Fibroblast of the aortic adventitia (primary cell): ENCODE results near the gene RAD51B. TPM values are rescaled to one million over a fixed set of nuclear protein-coding genes. Genes with fewer than 3 reads are reported as not detected.
"Not testable (repeated sequence)": the region's sequence is repeated elsewhere in the genome, so short reads cannot be mapped to it uniquely, and the experiment has no call there.

ENCODE experiments used
- DNase-seq: peaks from one replicate; pipeline ENCODE4 v3.0.0-alpha.2; 2010; ENCODE audit warnings: low read depth
- H3K4me3 ChIP-seq: 2 replicates; pipeline ENCODE4 v1.5.1; 2011; ENCODE audit warnings: low read depth, mild to moderate bottlenecking, control low read depth, low read length, moderate library complexity
- CTCF ChIP-seq: IDR thresholded peaks from 2 replicates; pipeline ENCODE4 v1.5.1; 2011; ENCODE audit warnings: mild to moderate bottlenecking, low read length, control low read depth, inconsistent platforms; ENCODE audit not compliant: insufficient read depth
- total RNA-seq: library from RNA; depleted of rRNA; stranded (reverse); fragments of >200 nt; gene quantifications from 2 replicates; pipeline ENCODE4 v1.2.3, GENCODE V29; 2012; ENCODE audit warnings: low replicate concordance

The RAD51B gene
- total RNA-seq, 1 donor, result 28.7 TPM

DNA sequence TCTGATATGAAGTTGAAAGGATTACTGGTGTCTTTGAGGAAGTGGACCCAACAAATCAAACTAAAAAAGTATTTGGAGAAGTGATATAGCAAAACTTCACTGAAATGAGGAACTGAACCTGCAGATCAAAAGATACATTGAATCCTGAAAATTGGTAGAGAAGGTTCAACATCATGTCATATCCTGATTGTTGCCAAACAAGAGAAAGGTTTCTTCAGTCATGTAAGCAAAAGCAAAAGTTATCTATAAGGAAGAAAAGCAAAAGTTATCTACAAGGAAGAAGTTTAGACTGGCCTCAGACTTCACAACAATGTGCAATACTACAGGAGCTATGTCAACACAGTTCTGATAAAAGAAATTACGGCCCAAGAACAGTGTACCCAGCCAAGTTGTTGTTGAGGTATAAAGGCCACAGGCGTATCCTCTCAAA, 142.7 kb downstream of the RAD51B start:
- peak; percentile 31 for DNase-seq
- no peak for TF ChIP-seq CTCF
- no peak overlapping the region for H3K4me3 ChIP-seq

- TF ChIP-seq CTCF, result no peak
- peak; percentile 49 for DNase-seq
- H3K4me3 ChIP-seq, result no peak overlapping the region
These were observed 144.0 kb downstream of the RAD51B start for GRCh38 chr14:67963545-67963944.

- no peak overlapping the region for H3K4me3 ChIP-seq
- TF ChIP-seq CTCF, result no peak
- peak; percentile 85 for DNase-seq
These were observed 144.6 kb downstream of the RAD51B start for GRCh38 chr14:67963960-67964812.

GRCh38 chr14:67965696-67966095, 146.1 kb downstream of the RAD51B start:
- TF ChIP-seq CTCF, result no peak
- no peak for DNase-seq

GRCh38 chr14:67967206-67967605, 147.6 kb downstream of the RAD51B start:
- H3K4me3 ChIP-seq, result no peak overlapping the region
- no peak for DNase-seq
- TF ChIP-seq CTCF, result no peak

More at GRCh38 chr14:67965696-67966095, 146.1 kb downstream of the RAD51B start:
- H3K4me3 ChIP-seq, result no peak overlapping the region

DNA sequence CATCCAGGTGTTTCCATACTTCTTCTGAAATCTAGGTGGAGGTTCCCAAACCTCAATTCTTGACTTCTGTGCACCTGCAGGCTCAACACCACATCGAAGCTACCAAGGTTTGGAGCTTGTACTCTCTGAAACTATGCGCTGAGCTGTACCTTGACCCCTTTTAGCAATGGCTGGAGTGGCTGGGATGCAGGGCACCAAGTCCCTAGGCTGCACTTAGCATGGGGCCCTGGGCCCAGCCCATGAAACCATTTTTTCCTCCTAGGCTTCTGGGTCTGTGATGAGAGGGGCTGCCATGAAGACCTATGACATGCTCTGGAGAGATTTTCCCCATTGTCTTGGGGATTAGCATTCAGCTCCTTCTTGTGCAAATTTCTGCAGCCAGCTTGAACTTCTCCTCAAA, 148.4 kb downstream of the RAD51B start:
- H3K4me3 ChIP-seq, DNase-seq: not testable (repeated sequence)

GRCh38 chr14:67970923-67971322, 151.3 kb downstream of the RAD51B start:
- no peak for TF ChIP-seq CTCF
- H3K4me3 ChIP-seq, result no peak overlapping the region
- no peak for DNase-seq
